ENCODE results near the gene PPIL6.

PPIL6 gene

GRCh38 chr6:109449064-109449794, 8.8 kb upstream of the PPIL6 start:
- DNase-seq = no peak

- DNase-seq = no peak
Observed at GRCh38 chr6:109448615-109449014, 8.2 kb upstream of the PPIL6 start.

- DNase-seq = no peak
Observed at GRCh38 chr6:109447878-109448555, 7.6 kb upstream of the PPIL6 start.

- DNase-seq = no peak
Observed at GRCh38 chr6:109447087-109447486, 6.7 kb upstream of the PPIL6 start.

- no peak for DNase-seq
Observed at GRCh38 chr6:109446541-109446940, 6.1 kb upstream of the PPIL6 start.

- DNase-seq = no peak
Observed at GRCh38 chr6:109446072-109446471, 5.6 kb upstream of the PPIL6 start.

- no peak for DNase-seq
Observed at GRCh38 chr6:109445382-109445781, 5.0 kb upstream of the PPIL6 start.

GRCh38 chr6:109443425-109443950, 3.1 kb upstream of the PPIL6 start:
- no peak for DNase-seq

- no peak for DNase-seq
Observed at GRCh38 chr6:109442393-109442924, 2.0 kb upstream of the PPIL6 start.

- no peak for DNase-seq
Observed at GRCh38 chr6:109441069-109441816, 815 bp upstream of the PPIL6 start.

GRCh38 chr6:109436041-109436440, 4.4 kb downstream of the PPIL6 start:
- DNase-seq = no peak

GRCh38 chr6:109434456-109434855, 6.0 kb downstream of the PPIL6 start:
- DNase-seq = no peak

GRCh38 chr6:109429496-109429895, 10.9 kb downstream of the PPIL6 start:
- DNase-seq = no peak

GRCh38 chr6:109428889-109429477, 11.4 kb downstream of the PPIL6 start:
- DNase-seq = no peak

GRCh38 chr6:109424946-109425345, 15.5 kb downstream of the PPIL6 start:
- no peak for DNase-seq

- DNase-seq = no peak
Observed at GRCh38 chr6:109421184-109421583, 19.2 kb downstream of the PPIL6 start.

- DNase-seq = no peak
Observed at GRCh38 chr6:109420751-109421150, 19.7 kb downstream of the PPIL6 start.

GRCh38 chr6:109417646-109418045, 22.8 kb downstream of the PPIL6 start:
- DNase-seq = no peak

GRCh38 chr6:109411034-109411433, 29.4 kb downstream of the PPIL6 start:
- no peak for DNase-seq

GRCh38 chr6:109406196-109406595, 34.2 kb downstream of the PPIL6 start:
- DNase-seq = no peak

GRCh38 chr6:109397020-109397419, 43.4 kb downstream of the PPIL6 start:
- DNase-seq = no peak

- DNase-seq = no peak
Observed at GRCh38 chr6:109396046-109396718, 44.2 kb downstream of the PPIL6 start.
